Measurements from ENCODE around the gene RND2.
A peak's percentile ranks its signal among the peaks of the same experiment; 100 is the strongest.

RND2 gene

DNA sequence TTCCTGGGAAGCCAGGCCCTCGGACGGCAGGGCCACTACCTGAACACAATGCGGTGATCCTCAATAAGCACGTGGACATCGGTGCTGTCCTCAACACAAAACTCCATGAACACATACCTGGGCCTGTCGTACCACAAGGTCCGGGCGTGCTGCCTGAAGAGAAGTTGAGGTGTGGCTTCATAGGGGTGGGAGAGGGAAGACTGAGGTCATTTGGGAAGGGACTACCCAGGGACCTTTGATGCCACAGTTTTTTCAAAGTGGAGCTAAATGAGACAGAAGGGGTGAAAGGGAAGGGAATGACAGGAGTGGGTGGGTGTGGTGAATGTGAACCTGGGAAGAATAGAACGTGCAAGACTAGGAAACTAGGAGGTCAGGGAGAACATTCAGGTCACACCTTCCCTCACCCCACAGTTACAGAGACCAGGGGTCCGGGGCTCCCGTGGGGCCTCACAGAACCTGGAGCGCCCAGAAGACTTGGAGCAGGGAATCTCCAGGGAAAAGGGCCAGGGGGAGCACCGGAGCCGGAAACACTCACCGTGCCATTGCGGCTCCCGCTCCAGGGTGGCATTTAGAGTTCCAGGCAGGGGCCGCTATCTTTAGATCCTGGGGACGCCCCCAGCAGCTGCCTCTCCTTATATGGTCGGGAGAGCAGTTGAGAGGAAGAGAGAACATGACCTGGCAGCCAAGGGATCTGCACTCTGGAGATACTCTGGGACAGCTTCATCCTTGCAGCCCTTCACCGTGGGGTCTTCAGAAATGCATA lies 45.3 kb upstream of the RND2 start, which contains the start of gene PTGES3L:
Gene PTGES3L (minus strand): TSS at position 570 of the 763 bp plus-strand sequence. CDS start 27 bp downstream, at position 543.
- Histone ChIP-seq H3K27ac (ENCODE audit: low read length) (peak within 1 kb of the TSS; percentile 63), H3K4me1 (ENCODE audit: insufficient read depth, low read length) (peaks cover 24% of the 10 kb centered on the region), H3K9ac (ENCODE audit: low read depth, low read length) (peak within 1 kb of the TSS; percentile 78), H3K36me3 (ENCODE audit: insufficient read depth, low read length) (peaks cover 20% of the 10 kb centered on the region), H4K20me1 (ENCODE audit: insufficient read depth, low read length) (peaks cover 6% of the 10 kb centered on the region), H3K79me2 (ENCODE audit: insufficient read depth, low read length) (peaks cover 36% of the 10 kb centered on the region), H3K9me3 (ENCODE audit: insufficient read depth, low read length, severe bottlenecking) (peaks cover 10% of the 10 kb centered on the region), H2AFZ (ENCODE audit: low read depth, low read length) (peak within 1 kb of the TSS; percentile 89), H3K27me3 (ENCODE audit: insufficient read depth, low read length, poor library complexity) (no peaks in the 10 kb centered on the region), H3K4me3 (ENCODE audit: low read depth in 1 of 2, low read length in 2 of 2) (peak within 1 kb of the TSS; percentile 59 to 81), H3K4me2 (ENCODE audit: insufficient read depth, low read length) (peak within 1 kb of the TSS; percentile 99)
- ATAC-seq (ENCODE audit: insufficient read depth, low read depth): peak; percentile 56
- DNase-seq: peak; percentile 56
- TF ChIP-seq, protein P1, sequence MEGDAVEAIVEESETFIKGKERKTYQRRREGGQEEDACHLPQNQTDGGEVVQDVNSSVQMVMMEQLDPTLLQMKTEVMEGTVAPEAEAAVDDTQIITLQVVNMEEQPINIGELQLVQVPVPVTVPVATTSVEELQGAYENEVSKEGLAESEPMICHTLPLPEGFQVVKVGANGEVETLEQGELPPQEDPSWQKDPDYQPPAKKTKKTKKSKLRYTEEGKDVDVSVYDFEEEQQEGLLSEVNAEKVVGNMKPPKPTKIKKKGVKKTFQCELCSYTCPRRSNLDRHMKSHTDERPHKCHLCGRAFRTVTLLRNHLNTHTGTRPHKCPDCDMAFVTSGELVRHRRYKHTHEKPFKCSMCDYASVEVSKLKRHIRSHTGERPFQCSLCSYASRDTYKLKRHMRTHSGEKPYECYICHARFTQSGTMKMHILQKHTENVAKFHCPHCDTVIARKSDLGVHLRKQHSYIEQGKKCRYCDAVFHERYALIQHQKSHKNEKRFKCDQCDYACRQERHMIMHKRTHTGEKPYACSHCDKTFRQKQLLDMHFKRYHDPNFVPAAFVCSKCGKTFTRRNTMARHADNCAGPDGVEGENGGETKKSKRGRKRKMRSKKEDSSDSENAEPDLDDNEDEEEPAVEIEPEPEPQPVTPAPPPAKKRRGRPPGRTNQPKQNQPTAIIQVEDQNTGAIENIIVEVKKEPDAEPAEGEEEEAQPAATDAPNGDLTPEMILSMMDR (IDR thresholded peaks at IDR 0.05; ENCODE audit: borderline replicate concordance, extremely low read depth, low read length, poor library complexity, severe bottlenecking): no peak
- TF ChIP-seq EZH2 (IDR thresholded peaks at IDR 0.05; ENCODE audit: borderline replicate concordance, low read depth, low read length, severe bottlenecking): no peak

DNA sequence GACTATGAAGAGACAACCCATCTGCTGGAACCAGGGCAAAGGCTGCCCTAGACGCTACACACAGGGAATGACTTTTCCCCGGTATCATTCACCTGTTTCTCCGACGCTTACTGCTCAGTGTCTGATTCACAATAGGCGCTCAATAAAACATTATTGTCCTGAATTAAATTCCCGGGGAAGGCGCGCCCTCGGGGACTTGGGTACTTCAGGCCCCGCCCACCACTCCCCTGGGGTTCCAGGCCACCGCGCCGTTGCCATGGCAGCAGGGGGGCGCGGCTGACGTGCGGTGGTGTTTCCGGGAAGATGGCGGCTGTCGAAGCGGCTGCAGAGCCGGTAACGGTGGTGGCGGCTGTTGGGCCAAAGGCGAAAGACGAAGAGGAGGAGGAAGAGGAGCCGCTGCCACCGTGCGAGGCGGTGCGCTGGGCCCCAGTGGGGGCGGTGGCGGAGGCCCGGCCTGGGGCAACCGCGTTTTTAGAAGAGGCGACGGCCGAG lies 44.7 kb upstream of the RND2 start, which contains the start of gene RUNDC1:
Gene RUNDC1 (plus strand): TSS at position 292 of the 492 bp plus-strand sequence. CDS start 12 bp downstream, at position 304.
- no peak for TF ChIP-seq EZH2 (IDR thresholded peaks at IDR 0.05; ENCODE audit: borderline replicate concordance, low read depth, low read length, severe bottlenecking)
- TF ChIP-seq, protein P1 (IDR thresholded peaks at IDR 0.05; ENCODE audit: borderline replicate concordance, extremely low read depth, low read length, poor library complexity, severe bottlenecking): no peak
- ATAC-seq (ENCODE audit: insufficient read depth, low read depth): peak; percentile 87

DNA sequence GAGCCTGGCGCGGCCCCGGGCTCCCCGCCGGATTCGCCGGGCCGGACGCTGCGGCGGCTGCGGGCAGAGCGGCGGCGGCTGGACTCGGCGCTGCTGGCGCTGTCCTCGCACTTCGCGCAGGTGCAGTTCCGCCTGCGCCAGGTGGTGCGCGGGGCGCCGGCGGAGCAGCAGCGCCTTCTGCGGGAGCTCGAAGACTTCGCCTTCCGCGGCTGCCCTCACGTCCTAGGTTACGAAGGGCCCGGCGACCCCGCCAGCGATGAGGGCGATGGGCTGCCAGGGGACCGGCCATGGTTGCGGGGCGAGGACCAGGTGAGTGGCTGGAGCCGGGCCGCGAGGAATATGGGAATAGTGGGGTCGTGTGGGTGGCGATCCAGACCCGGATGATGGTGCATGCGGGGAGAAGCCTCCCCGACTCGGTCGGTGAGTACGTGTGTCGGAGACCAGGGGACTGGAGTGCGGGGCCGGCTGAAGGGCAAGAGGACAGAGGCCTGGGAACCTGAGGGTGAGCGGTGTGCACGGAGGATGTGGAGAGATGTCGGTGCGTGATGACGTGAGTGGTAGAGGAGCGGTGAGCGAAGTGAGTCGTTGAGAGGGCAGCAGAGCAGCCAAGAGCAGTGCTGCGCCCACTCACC lies 44.1 kb upstream of the RND2 start:
- peak; percentile 54 for DNase-seq
- peak overlapping the region; percentile 59 to 81 for H3K4me3 ChIP-seq (ENCODE audit: low read depth in 1 of 2, low read length in 2 of 2)
- peaks cover 32% of the 10 kb centered on the region for H3K36me3 ChIP-seq (ENCODE audit: insufficient read depth, low read length)
- peaks cover 10% of the 10 kb centered on the region for H3K9me3 ChIP-seq (ENCODE audit: insufficient read depth, low read length, severe bottlenecking)
- peak overlapping the region; percentile 63 for H3K27ac ChIP-seq (ENCODE audit: low read length)
- H3K27me3 ChIP-seq (ENCODE audit: insufficient read depth, low read length, poor library complexity): no peaks in the 10 kb centered on the region
- peaks cover 6% of the 10 kb centered on the region for H4K20me1 ChIP-seq (ENCODE audit: insufficient read depth, low read length)
- H3K4me1 ChIP-seq (ENCODE audit: insufficient read depth, low read length): peaks cover 24% of the 10 kb centered on the region
- H2AFZ ChIP-seq (ENCODE audit: low read depth, low read length): peak overlapping the region; percentile 89
- peak; percentile 71 for ATAC-seq (ENCODE audit: insufficient read depth, low read depth)
- peak overlapping the region; percentile 99 for H3K4me2 ChIP-seq (ENCODE audit: insufficient read depth, low read length)
- no peak for TF ChIP-seq EZH2 (IDR thresholded peaks at IDR 0.05; ENCODE audit: borderline replicate concordance, low read depth, low read length, severe bottlenecking)
- TF ChIP-seq, protein P1 (IDR thresholded peaks at IDR 0.05; ENCODE audit: borderline replicate concordance, extremely low read depth, low read length, poor library complexity, severe bottlenecking): peak; percentile 54
- peaks cover 39% of the 10 kb centered on the region for H3K79me2 ChIP-seq (ENCODE audit: insufficient read depth, low read length)
- H3K9ac ChIP-seq (ENCODE audit: low read depth, low read length): peak overlapping the region; percentile 78

More for the DNA sequence above, 44.7 kb upstream of the RND2 start, which contains the start of gene RUNDC1:
- Histone ChIP-seq H3K4me2 (ENCODE audit: insufficient read depth, low read length) (peak within 1 kb of the TSS; percentile 99), H4K20me1 (ENCODE audit: insufficient read depth, low read length) (peaks cover 6% of the 10 kb centered on the region), H3K27ac (ENCODE audit: low read length) (peak within 1 kb of the TSS; percentile 63), H2AFZ (ENCODE audit: low read depth, low read length) (peak within 1 kb of the TSS; percentile 89), H3K9ac (ENCODE audit: low read depth, low read length) (peak within 1 kb of the TSS; percentile 78), H3K79me2 (ENCODE audit: insufficient read depth, low read length) (peaks cover 36% of the 10 kb centered on the region), H3K36me3 (ENCODE audit: insufficient read depth, low read length) (peaks cover 26% of the 10 kb centered on the region), H3K4me3 (ENCODE audit: low read depth in 1 of 2, low read length in 2 of 2) (peak within 1 kb of the TSS; percentile 59 to 81), H3K9me3 (ENCODE audit: insufficient read depth, low read length, severe bottlenecking) (peaks cover 10% of the 10 kb centered on the region), H3K27me3 (ENCODE audit: insufficient read depth, low read length, poor library complexity) (no peaks in the 10 kb centered on the region), H3K4me1 (ENCODE audit: insufficient read depth, low read length) (peaks cover 24% of the 10 kb centered on the region)
- peak; percentile 90 for DNase-seq

Measured in DND-41 (cell line).